ENCODE data around the gene CTDP1. TPM values are rescaled to one million over a fixed set of nuclear protein-coding genes. Genes with fewer than 3 reads are reported as not detected.

CTDP1 gene
- total RNA-seq, 1 donor from 2014 or later = 10.8 TPM

GRCh38 chr18:79787527-79787864, 107.9 kb downstream of the CTDP1 start:
- intact Hi-C loops (cut with DNase I) = no loop called here
- DNase-seq (ENCODE audit: low spot score) = no peak

DNA sequence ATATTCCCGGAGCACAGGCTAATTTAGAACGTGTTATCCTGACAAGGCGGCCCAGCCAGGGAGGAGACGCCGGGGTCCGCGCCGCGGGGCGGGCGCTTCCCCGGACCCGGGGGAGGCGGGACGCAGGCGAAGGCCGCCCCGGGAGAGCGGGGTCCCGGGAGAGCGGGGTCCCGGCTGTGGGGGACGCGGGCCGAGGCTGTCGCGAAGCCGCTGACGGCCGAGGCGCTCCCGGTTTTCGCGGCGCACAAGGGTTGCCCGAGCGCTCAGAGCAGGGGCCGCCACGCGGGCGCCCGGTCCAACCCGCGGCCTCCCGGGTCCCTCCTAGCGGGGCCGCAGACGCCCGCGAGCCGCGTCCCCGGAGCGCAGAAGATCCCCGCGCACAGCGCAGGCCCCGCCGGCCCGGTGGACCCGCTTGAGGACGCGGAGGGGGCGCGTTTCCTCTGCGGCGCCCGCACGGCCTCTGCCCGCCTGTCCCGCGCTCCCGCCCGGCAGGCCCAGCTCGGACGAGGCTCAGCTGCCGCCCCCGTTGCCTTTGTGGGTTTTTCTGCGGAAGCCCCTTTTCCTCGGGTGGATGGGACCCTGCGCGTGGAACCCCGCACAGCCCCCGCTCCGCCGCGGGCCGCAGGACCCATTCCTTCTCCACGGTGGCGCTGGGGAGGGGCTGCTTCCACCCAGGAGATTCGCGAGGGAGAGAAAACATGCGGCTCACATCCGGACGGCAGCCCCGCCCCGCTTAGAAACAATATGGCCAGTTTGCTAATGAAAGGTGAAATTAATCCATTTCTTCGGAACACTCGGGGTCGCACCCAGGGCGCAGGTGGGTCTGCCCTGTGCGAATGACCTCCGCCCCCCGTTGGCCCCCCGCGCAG, 108.5 kb downstream of the CTDP1 start:
- intact Hi-C loops (cut with DNase I) = no loop called here
- peak; percentile 24 for DNase-seq (ENCODE audit: low spot score)

- DNase-seq (ENCODE audit: low spot score) = peak; percentile 63
- intact Hi-C loops (cut with DNase I) = no loop called here
Observed at GRCh38 chr18:79788734-79789085, 109.1 kb downstream of the CTDP1 start.

- peak; percentile 58 for DNase-seq (ENCODE audit: low spot score)
- intact Hi-C loops (cut with DNase I) = no loop called here
Observed at GRCh38 chr18:79789091-79789891, 109.7 kb downstream of the CTDP1 start.

GRCh38 chr18:79789901-79790890, 110.6 kb downstream of the CTDP1 start:
- intact Hi-C loops (cut with DNase I) = no loop called here
- peak; percentile 72 for DNase-seq (ENCODE audit: low spot score)

DNA sequence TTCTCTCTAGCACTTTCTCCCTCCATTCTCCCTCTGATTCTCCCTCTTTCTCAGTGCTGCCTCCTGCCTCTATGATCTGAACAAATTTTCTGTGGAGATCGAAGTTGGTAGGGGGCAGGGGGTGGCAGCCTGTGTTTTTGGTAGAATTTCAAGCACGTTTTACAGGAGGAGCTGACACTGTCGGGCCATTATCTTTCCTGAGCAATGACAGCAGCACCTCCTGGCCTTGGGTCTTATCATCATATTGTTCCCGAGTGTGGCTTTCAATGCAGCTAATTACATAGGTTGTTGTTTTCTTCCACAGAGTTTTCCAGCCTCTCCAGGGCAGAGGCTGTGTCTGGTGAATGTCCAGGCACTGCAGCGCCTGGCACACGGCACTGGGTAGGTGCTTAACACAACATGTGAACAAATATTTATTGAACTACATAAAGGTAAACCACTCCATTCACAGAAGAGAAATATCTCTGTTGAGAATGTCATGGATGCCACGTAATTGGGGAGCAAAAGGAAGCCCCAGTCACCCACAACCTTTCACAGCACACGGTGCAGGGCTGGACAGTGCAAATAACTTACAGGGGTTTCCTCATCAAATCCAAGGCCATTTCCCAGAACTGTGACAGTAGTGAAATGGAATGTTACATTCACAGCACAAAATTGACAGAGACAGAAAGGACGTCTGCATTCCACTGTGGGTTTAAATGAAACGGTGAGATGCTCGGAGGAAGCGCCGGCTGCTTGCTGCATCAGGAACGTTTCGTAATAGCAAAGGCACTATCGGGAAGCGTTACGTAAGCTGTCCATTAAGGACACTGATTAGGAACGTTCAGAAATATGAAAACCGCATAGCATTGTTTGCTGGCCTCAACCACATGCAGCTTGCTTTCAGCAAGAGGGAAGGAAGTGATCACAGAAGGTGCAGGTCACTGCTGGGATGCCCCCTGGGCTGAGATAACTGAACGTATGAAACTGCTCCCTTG, 111.7 kb downstream of the CTDP1 start:
- DNase-seq (ENCODE audit: low spot score) = peak; percentile 81
- intact Hi-C loops (cut with DNase I) = no loop called here

DNA sequence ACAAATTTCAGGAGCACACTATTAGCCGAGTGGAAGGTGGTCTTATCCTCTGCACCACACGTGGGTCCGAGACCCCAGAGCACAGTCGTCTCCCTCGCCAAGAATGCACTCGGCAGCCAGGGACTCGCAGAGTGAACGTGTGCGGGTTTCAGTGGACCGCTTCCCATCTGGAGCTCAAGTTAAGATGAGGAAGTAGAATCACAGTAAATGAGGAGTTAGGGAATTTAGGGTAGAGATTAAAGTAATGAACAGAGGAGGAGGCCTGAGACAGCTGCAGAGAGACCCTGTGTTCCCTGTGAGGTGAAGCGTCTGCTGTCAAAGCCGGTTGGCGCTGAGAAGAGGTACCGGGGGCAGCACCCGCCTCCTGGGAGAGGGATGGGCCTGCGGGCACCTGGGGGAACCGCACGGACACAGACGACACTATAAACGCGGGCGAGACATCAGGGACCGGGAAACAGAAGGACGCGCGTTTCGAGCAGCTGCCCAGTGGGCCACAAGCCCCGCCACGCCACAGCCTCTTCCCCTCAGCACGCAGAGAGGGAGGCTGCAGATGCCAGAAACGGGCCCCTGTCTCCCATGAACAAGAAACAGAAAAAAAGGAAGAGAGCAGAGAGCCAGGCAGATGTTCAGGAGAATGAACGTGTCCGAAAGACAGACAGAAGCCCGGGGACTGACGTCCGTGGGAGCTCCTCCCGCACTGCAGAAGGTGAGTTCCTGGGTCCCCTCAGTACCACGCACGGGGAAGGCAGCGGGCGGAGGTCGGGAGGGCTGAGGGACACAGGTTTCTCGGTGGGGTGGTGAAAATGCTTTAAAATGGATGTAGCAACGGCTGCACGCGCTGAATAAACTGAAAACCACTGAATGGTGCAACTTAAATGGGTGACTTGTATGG, 112.7 kb downstream of the CTDP1 start:
- intact Hi-C loops (cut with DNase I) = no loop called here
- peak; percentile 73 for DNase-seq (ENCODE audit: low spot score)

DNA sequence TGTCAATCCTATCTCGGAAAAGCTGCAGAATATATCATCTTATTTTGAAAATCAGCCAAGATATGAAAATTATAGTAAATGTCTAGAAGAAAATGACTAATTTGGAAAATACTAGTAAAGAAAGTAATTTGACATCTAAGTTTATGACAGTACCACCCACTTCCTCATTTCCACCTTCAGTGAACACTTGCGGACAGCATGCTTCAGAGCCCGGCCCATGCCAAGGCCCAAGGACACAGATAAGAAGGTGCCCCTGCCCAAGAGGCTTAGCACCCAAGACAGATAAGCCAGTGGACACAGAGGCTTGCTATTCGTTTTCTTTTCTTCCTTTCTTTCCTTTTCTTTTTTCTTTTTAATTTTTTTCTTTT, 113.4 kb downstream of the CTDP1 start:
- intact Hi-C loops (cut with DNase I) = no loop called here
- peak; percentile 76 for DNase-seq (ENCODE audit: low spot score)

DNA sequence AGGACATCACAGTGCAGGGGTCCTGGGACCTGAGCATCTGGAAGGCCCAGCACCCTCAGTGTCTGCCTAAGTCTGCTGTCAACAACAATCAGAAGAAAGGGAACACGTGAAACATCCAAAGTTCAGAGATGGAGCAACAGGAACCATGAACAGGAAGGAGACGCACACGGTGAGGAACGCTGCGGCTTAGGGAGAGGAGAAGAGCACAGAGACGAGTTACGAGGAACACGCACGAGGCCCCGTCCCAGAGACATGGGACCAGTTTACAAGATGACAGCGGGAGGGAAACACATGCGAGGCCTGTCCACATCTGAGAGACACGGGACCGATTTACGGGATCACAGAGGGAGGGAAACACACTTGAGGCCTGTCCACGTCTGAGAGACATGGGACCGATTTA, 115.2 kb downstream of the CTDP1 start:
- no peak for DNase-seq (ENCODE audit: low spot score)
- intact Hi-C loops (cut with DNase I) = no loop called here

GRCh38 chr18:79795446-79795845, 115.8 kb downstream of the CTDP1 start:
- intact Hi-C loops (cut with DNase I) = no loop called here
- DNase-seq (ENCODE audit: low spot score) = no peak

- DNase-seq (ENCODE audit: low spot score) = no peak
- intact Hi-C loops (cut with DNase I) = no loop called here
Observed at GRCh38 chr18:79796016-79796415, 116.4 kb downstream of the CTDP1 start.

- intact Hi-C loops (cut with DNase I) = no loop called here
- no peak for DNase-seq (ENCODE audit: low spot score)
Observed at GRCh38 chr18:79796531-79797405, 117.2 kb downstream of the CTDP1 start.

DNA sequence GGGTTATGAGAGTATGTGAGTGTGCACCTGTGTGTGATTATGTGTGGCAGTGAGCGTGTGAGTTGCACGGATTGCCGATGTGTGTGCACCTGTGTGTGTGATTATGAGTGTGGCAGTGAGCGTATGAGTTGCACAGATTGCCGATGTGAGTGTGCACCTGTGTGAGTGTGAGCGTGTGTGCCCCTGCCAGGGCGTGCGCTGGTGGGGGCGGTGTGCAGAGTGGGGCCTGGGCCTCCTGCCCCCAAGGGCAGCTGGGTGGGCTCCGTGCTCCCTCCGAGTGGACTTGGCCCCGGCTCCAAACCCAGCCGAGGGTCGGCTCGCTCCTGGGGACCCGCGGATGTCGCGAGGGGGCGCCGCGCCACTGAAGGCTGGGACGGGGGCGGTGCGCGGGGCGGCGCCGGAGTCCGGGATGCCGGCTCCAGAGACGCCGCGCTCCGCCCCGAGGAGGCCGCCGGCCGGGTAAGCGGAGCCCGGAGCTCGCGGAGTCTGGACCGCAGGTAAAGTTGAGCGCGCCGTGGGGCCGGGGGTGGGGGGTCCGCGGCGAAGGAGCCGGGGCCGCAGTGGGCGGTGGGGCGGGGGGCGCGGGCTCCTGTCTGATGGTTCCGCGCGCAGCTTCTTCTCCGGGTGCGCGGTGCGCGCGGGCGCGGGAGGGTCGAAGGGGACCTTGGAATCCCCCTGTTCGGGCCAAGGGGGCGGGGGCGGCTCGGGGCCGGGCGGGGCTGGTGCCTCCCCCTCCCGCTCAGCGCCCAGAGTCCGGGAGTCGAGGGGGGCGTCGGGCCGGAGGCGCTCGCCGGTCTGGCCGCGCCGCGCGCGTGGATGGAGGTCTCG, 118.1 kb downstream of the CTDP1 start, which contains the start of gene KCNG2:
KCNG2 (plus strand) TSS at position 421 of the 828 bp plus-strand sequence. CDS start 65,730 bp downstream, outside the sequence.
- intact Hi-C loops (cut with DNase I) = no loop called here
- DNase-seq (ENCODE audit: low spot score) = no peak

DNA sequence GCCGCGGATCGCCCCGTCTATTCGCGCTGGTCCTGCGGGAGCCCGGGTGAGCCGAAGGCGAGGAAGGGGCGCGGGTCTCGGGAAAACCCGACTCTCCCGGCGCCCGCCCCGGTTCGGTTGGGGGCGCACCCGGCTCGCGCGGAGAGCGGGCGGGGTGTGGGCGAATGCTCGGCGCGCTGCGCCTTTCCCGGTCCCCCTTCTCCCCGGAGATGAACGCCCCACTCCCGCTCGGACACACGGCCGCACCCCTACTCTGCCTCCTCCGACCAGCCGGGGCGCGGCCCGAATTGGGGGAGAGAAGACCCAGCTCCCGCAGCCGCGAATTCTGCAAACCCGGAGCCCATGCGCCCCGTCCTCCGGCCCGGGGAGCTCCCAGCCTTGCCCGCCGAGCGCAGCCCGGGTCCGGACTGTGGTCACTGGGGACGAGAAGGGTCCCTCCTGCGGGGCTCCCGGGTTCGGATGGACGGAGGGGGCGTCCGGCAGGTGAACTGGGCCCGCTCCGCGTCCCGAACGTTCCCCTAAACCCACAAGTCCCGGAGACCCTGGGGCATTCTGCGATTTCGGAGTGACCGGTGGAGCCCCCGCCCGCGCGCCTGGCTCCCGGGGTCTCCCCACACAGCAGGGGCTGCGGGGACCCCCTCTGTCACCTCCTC, 118.9 kb downstream of the CTDP1 start:
- no peak for DNase-seq (ENCODE audit: low spot score)
- intact Hi-C loops (cut with DNase I) = no loop called here

DNA sequence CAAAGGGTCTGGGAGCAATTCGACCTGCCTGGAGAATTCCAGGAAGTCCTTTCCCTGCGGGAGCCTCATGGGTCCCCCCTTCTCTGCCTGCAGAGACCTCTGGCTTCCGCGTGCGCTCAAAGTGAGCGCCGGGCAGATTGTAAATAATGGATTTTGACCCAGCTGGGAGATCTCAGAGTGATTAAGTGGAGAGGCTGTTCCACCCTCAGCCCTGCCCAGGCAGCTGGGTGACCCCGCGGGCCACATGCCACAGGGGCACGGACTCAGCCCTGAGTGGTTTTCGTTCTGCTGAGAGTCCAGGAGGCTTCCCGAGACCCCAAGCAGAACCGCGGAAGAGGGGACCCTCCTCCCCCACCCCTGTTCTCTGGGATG, 119.4 kb downstream of the CTDP1 start:
- no peak for DNase-seq (ENCODE audit: low spot score)
- intact Hi-C loops (cut with DNase I) = no loop called here
